Neuronal stem cell (in vitro differentiated cells): ENCODE data around the gene CD1C.

ENCODE experiments used
- DNase-seq: peaks from one replicate; pipeline ENCODE4 v3.0.0-alpha.2; 2013; ENCODE audit warnings: low spot score
- H2AFZ ChIP-seq: one replicate; pipeline ENCODE4 v1.6.1; 2013; ENCODE audit warnings: mild to moderate bottlenecking, low read length, inconsistent platforms
- H2AK5ac ChIP-seq: 2 replicates; pipeline ENCODE4 v1.6.1; 2013; ENCODE audit warnings: low read depth, mild to moderate bottlenecking, inconsistent platforms, low read length, moderate library complexity, mixed read lengths
- H2BK120ac ChIP-seq: 2 replicates; pipeline ENCODE4 v1.6.1; 2013; ENCODE audit warnings: low read depth, mild to moderate bottlenecking, inconsistent platforms, low read length, moderate library complexity, mixed read lengths
- H2BK12ac ChIP-seq: one replicate; pipeline ENCODE4 v1.6.1; 2013; ENCODE audit warnings: low read length, inconsistent platforms
- H2BK15ac ChIP-seq: 2 replicates; pipeline ENCODE4 v1.6.1; 2013; ENCODE audit warnings: mild to moderate bottlenecking, low read length, inconsistent platforms, mixed read lengths
- H2BK5ac ChIP-seq: one replicate; pipeline ENCODE4 v1.6.1; 2013; ENCODE audit warnings: inconsistent platforms, mild to moderate bottlenecking, low read length, moderate library complexity
- H3K14ac ChIP-seq: one replicate; pipeline ENCODE4 v1.6.1; 2013; ENCODE audit warnings: low read length, inconsistent platforms
- H3K18ac ChIP-seq: 2 replicates; pipeline ENCODE4 v1.6.1; 2013; ENCODE audit warnings: low read length, inconsistent platforms
- H3K23ac ChIP-seq: 2 replicates; pipeline ENCODE4 v1.6.1; 2013; ENCODE audit warnings: low read depth, mild to moderate bottlenecking, mixed read lengths, low read length, inconsistent platforms; ENCODE audit not compliant: poor library complexity
- H3K27ac ChIP-seq: replicated peaks from 3 replicates; pipeline ENCODE4 v1.5.1; 2013; ENCODE audit warnings: low read length, inconsistent platforms
- H3K27me3 ChIP-seq, 3 experiments: 2 replicates each; pipeline ENCODE4 v1.6.1; 2013; ENCODE audit warnings: low read length in 3 of 3, mild to moderate bottlenecking in 2 of 3, inconsistent platforms in 1 of 3, low read depth in 1 of 3, mixed read lengths in 1 of 3, moderate library complexity in 1 of 3; ENCODE audit not compliant: control insufficient read depth in 3 of 3, insufficient read depth in 3 of 3
- H3K36me3 ChIP-seq, 2 donors: replicated peaks in 1 of 2; 2 replicates each; pipeline ENCODE4 v1.6.1; 2013; ENCODE audit warnings: low read length in 2 of 2; ENCODE audit not compliant: control insufficient read depth in 2 of 2, insufficient read depth in 2 of 2
- H3K4ac ChIP-seq: 2 replicates; pipeline ENCODE4 v1.6.1; 2013; ENCODE audit warnings: inconsistent platforms, mild to moderate bottlenecking, low read length, moderate library complexity
- H3K4me1 ChIP-seq, 2 donors: 1 replicate in 1 of 2; 2 replicates in 1 of 2; pipeline ENCODE4 v1.6.1; 2013; ENCODE audit warnings: low read length in 2 of 2, low read depth in 1 of 2; ENCODE audit not compliant: control insufficient read depth in 2 of 2, insufficient read depth in 1 of 2
- H3K4me2 ChIP-seq: one replicate; pipeline ENCODE4 v1.6.1; 2013; ENCODE audit warnings: mild to moderate bottlenecking, low read length, inconsistent platforms; ENCODE audit not compliant: insufficient read depth, poor library complexity, severe bottlenecking
- H3K4me3 ChIP-seq, 2 donors: 2 replicates each; pipeline ENCODE4 v1.5.1; 2013; ENCODE audit warnings: low read length in 2 of 2, mild to moderate bottlenecking in 2 of 2, inconsistent platforms in 1 of 2, moderate library complexity in 1 of 2
- H3K79me1 ChIP-seq: one replicate; pipeline ENCODE4 v1.6.1; 2013; ENCODE audit warnings: low read depth, mild to moderate bottlenecking, inconsistent platforms, low read length, moderate library complexity
- H3K9ac ChIP-seq: one replicate; pipeline ENCODE4 v1.6.1; 2013; ENCODE audit warnings: mild to moderate bottlenecking, low read depth, low read length, inconsistent platforms; ENCODE audit not compliant: poor library complexity
- H3K9me3 ChIP-seq, 2 donors: replicated peaks in 1 of 2; 2 replicates each; pipeline versions ENCODE3 to v1.6.1; 2013; ENCODE audit warnings: low read length in 2 of 2, mild to moderate bottlenecking in 2 of 2, inconsistent platforms in 1 of 2, low read depth in 1 of 2, mixed read lengths in 1 of 2, moderate library complexity in 1 of 2; ENCODE audit not compliant: control insufficient read depth in 2 of 2, insufficient read depth in 1 of 2
- H4K8ac ChIP-seq: one replicate; pipeline ENCODE4 v1.6.1; 2013; ENCODE audit warnings: low read depth, mild to moderate bottlenecking, inconsistent platforms, low read length, moderate library complexity
- H4K91ac ChIP-seq: one replicate; pipeline ENCODE4 v1.6.1; 2013; ENCODE audit warnings: low read length, low read depth, mild to moderate bottlenecking, inconsistent platforms; ENCODE audit not compliant: poor library complexity
- WGBS, 2 donors: extraction: QIAGEN DNeasy Blood & Tissue Kit; methylation state at CpG; one replicate each; pipeline ENCODE4 v1.1.7; 2013; ENCODE audit warnings: missing lambda C conversion rate in 2 of 2, mixed read lengths in 1 of 2; ENCODE audit not compliant: insufficient read length in 2 of 2, insufficient replicate concordance in 1 of 2; ENCODE audit errors: extremely low coverage in 2 of 2; 5-methylcytosine and 5-hydroxymethylcytosine counted together

CD1C gene

GRCh38 chr1:158311066-158311465, 21.3 kb downstream of the CD1C start:
- Histone ChIP-seq H3K4me1 (no peaks in the 10 kb centered on the region), H3K4me3 (no peak overlapping the region), H4K91ac (no peak overlapping the region), H2BK15ac (no peak overlapping the region), H2BK5ac (no peak overlapping the region), H3K23ac (no peak overlapping the region), H3K14ac (no peak overlapping the region), H3K36me3 (no peaks in the 10 kb centered on the region), H2AFZ (no peak overlapping the region), H2AK5ac (no peak overlapping the region), H3K4me2 (no peak overlapping the region), H3K79me1 (no peaks in the 10 kb centered on the region), H3K27me3 (no peaks in the 10 kb centered on the region), H3K4ac (no peak overlapping the region), H3K27ac (no peak overlapping the region), H3K9ac (no peak overlapping the region), H2BK120ac (no peak overlapping the region), H4K8ac (no peak overlapping the region), H3K9me3 (no peaks in the 10 kb centered on the region), H3K18ac (no peak overlapping the region), H2BK12ac (no peak overlapping the region)
- no peak for DNase-seq
- no CpG with 5 or more reads among the region's 2 CpGs for WGBS, 2 donors

GRCh38 chr1:158323866-158324265, 34.1 kb downstream of the CD1C start:
- Histone ChIP-seq H2AK5ac (no peak overlapping the region), H3K23ac (no peak overlapping the region), H2BK120ac (no peak overlapping the region), H3K36me3 (no peaks in the 10 kb centered on the region), H2AFZ (no peak overlapping the region), H4K91ac (no peak overlapping the region), H3K14ac (no peak overlapping the region), H2BK12ac (no peak overlapping the region), H3K9ac (no peak overlapping the region), H4K8ac (no peak overlapping the region), H3K18ac (no peak overlapping the region), H2BK5ac (no peak overlapping the region), H2BK15ac (no peak overlapping the region), H3K4me3 (no peak overlapping the region), H3K27me3 (no peaks in the 10 kb centered on the region), H3K4ac (no peak overlapping the region), H3K27ac (no peak overlapping the region), H3K4me1 (no peaks in the 10 kb centered on the region), H3K4me2 (no peak overlapping the region), H3K9me3 (no peaks in the 10 kb centered on the region), H3K79me1 (no peaks in the 10 kb centered on the region)
- DNase-seq = no peak
- WGBS, 2 donors = no CpG with 5 or more reads among the region's 1 CpG

DNA sequence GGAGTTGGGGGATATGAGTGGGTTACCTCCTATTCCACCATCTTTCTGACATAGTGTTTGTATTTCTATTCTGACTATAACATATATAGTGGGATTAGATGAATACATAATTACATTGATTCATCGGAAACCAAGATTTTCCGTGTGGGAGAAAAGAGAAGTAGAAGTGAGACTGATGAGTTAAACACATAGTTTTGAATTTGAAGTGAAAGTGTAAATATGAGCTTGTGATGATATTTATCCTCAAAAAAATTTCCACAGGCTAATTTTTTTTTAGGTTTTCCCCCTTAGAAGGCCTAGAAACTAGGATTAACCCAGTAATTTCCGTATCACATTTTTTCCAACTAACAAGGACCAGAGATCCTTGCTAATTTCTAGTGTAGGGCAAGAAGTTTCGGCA, 34.7 kb downstream of the CD1C start:
- no peak for DNase-seq
- no peak overlapping the region for H3K14ac ChIP-seq
- no peak overlapping the region for H3K27ac ChIP-seq
- no peak overlapping the region for H3K23ac ChIP-seq
- no peaks in the 10 kb centered on the region for H3K4me1 ChIP-seq
- H3K4ac ChIP-seq = no peak overlapping the region
- no peaks in the 10 kb centered on the region for H3K9me3 ChIP-seq
- H3K9ac ChIP-seq = no peak overlapping the region
- H2BK12ac ChIP-seq = no peak overlapping the region
- H2AK5ac ChIP-seq = no peak overlapping the region
- H3K18ac ChIP-seq = no peak overlapping the region
- H4K8ac ChIP-seq = no peak overlapping the region
- H3K27me3 ChIP-seq = no peaks in the 10 kb centered on the region
- no peak overlapping the region for H3K4me2 ChIP-seq
- no peak overlapping the region for H4K91ac ChIP-seq
- no peak overlapping the region for H2AFZ ChIP-seq
- H3K79me1 ChIP-seq = no peaks in the 10 kb centered on the region
- no CpG with 5 or more reads among the region's 4 CpGs for WGBS, 2 donors
- H2BK15ac ChIP-seq = no peak overlapping the region
- no peak overlapping the region for H2BK5ac ChIP-seq
- H3K4me3 ChIP-seq = no peak overlapping the region
- no peak overlapping the region for H2BK120ac ChIP-seq
- H3K36me3 ChIP-seq = no peaks in the 10 kb centered on the region

DNA sequence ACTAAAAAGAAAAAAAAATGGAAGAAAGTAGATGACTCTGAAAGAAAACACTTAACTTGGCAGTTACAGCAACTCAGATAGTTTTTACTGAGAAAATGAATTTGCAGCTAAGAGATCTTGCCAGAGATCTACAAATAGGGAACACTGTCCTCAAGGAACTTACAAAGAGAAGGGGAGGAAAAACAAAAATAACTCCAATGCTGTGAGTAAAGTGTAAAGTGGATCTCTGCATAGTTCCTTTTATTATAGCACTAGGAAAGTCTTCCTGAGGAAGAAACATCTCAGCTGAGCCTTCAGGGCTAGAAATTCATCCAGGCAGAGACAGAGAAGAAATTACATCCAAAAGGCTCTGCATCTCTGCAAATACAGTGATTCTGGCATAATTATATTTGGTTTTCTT, 37.8 kb downstream of the CD1C start:
- Histone ChIP-seq H2BK5ac (no peak overlapping the region), H2AFZ (no peak overlapping the region), H3K36me3 (no peaks in the 10 kb centered on the region), H4K91ac (no peak overlapping the region), H2BK12ac (no peak overlapping the region), H3K4ac (no peak overlapping the region), H3K9ac (no peak overlapping the region), H2BK15ac (no peak overlapping the region), H3K79me1 (no peaks in the 10 kb centered on the region), H2BK120ac (no peak overlapping the region), H3K4me1 (no peaks in the 10 kb centered on the region), H3K27ac (no peak overlapping the region), H3K27me3 (no peaks in the 10 kb centered on the region), H3K23ac (no peak overlapping the region), H3K14ac (no peak overlapping the region), H3K4me2 (no peak overlapping the region), H3K9me3 (no peaks in the 10 kb centered on the region), H3K4me3 (no peak overlapping the region), H2AK5ac (no peak overlapping the region), H3K18ac (no peak overlapping the region), H4K8ac (no peak overlapping the region)
- DNase-seq = no peak
